HCT116 (cell line): ENCODE results near the gene LBHD1. TPM values are rescaled to one million over a fixed set of nuclear protein-coding genes. Genes with fewer than 3 reads are reported as not detected.
"Not testable (repeated sequence)": the region's sequence is repeated elsewhere in the genome, so short reads cannot be mapped to it uniquely, and the experiment has no call there.

Source experiments
- ATAC-seq: fragments of 200-7000 bp; cut with Tn5 transposase; 2 replicates; pipeline ENCODE4 v1.9.1; 2020; ENCODE audit warnings: mild to moderate bottlenecking, moderate library complexity
- BruUV-seq: library from RNA; stranded (reverse); fragments of 400-500 nt; replicated peaks from 2 replicates; lab custom pipeline; 2021; lab: Mats Ljungman, UMichigan
- CTCF ChIA-PET: fragments of 300-600 bp; sonication (Branson Sonifier 250); formaldehyde crosslinking; loops from one replicate; lab custom pipeline; 2021; ENCODE audit warnings: antibody characterized with exemption; lab: Charles Lee
- POLR2A ChIA-PET: fragments of 300-600, 350-600 bp; sonication (Branson Sonifier 250); formaldehyde crosslinking; loops from one replicate; lab custom pipeline; 2021; ENCODE audit warnings: antibody characterized with exemption; lab: Charles Lee
- RAD21 ChIA-PET, 2 experiments: fragments of 300-600 bp; sonication (Branson Sonifier 250); formaldehyde crosslinking; loops; one replicate each; lab custom pipeline; 2023; ENCODE audit warnings: low total read pairs in 2 of 2; ENCODE audit not compliant: uncharacterized antibody in 2 of 2, unreplicated experiment in 2 of 2, low non-redundant PET in 1 of 2; lab: Charles Lee
- DNase-seq: peaks from one replicate; pipeline ENCODE4 v3.0.0-alpha.2; 2010; ENCODE audit warnings: low read depth, low spot score
- H2AFZ ChIP-seq: fragments of 200-600 bp; shearing (Covaris generic), sonication (generic); 2 replicates; pipeline ENCODE4 v1.6.1; 2017; ENCODE audit warnings: low read depth, mixed run types, mixed read lengths, antibody characterized with exemption, low read length; ENCODE audit not compliant: poor library complexity, severe bottlenecking
- H3K27ac ChIP-seq: 2 replicates; pipeline ENCODE4 v1.5.1; 2012; ENCODE audit warnings: low read depth, low read length
- H3K27me3 ChIP-seq: fragments of 200-600 bp; sonication (generic); 2 replicates; pipeline ENCODE4 v1.6.1; 2016; ENCODE audit warnings: mixed run types, low read length, mixed read lengths; ENCODE audit not compliant: insufficient read depth
- H3K36me3 ChIP-seq, 2 experiments: fragments of 200-500 bp in 1 of 2; fragments of 200-600 bp in 1 of 2; sonication (Bioruptor generic) in 1 of 2; sonication (generic) in 1 of 2; 2 replicates each; pipeline versions ENCODE4 v1.5.1 to v1.6.1; 2014 to 2016; ENCODE audit warnings: low read length in 2 of 2, inconsistent platforms in 1 of 2, mixed read lengths in 1 of 2, mixed run types in 1 of 2; ENCODE audit not compliant: insufficient read depth in 2 of 2, control insufficient read depth in 1 of 2
- H3K4me1 ChIP-seq, 2 experiments: fragments of 200-600 bp in 1 of 2; sonication (generic) in 1 of 2; 2 replicates each; pipeline versions ENCODE4 v1.5.1 to v1.6.1; 2012 to 2017; ENCODE audit warnings: low read length in 2 of 2, inconsistent platforms in 1 of 2, mild to moderate bottlenecking in 1 of 2, mixed read lengths in 1 of 2, mixed run types in 1 of 2, moderate library complexity in 1 of 2; ENCODE audit not compliant: insufficient read depth in 2 of 2, control insufficient read depth in 1 of 2
- H3K4me2 ChIP-seq: fragments of 200-600 bp; sonication (generic); 2 replicates; pipeline ENCODE4 v1.6.1; 2017; ENCODE audit warnings: mixed run types, low read length, mixed read lengths
- H3K4me3 ChIP-seq, 2 experiments: fragments of 200-600 bp in 1 of 2; sonication (generic) in 1 of 2; replicated peaks in 1 of 2; 2 replicates each; pipeline ENCODE4 v1.5.1; 2011 to 2016; ENCODE audit warnings: low read length in 2 of 2, control low read depth in 1 of 2, low read depth in 1 of 2, mild to moderate bottlenecking in 1 of 2, mixed read lengths in 1 of 2, mixed run types in 1 of 2
- H3K79me2 ChIP-seq: fragments of 200-600 bp; sonication (generic); 2 replicates; pipeline ENCODE4 v1.6.1; 2017; ENCODE audit warnings: mild to moderate bottlenecking, mixed run types, low read length, moderate library complexity, mixed read lengths; ENCODE audit not compliant: insufficient read depth
- H3K9ac ChIP-seq: fragments of 200-600 bp; sonication (generic); 2 replicates; pipeline ENCODE4 v1.6.1; 2016; ENCODE audit warnings: low read length, mixed read lengths
- H3K9me2 ChIP-seq: fragments of 200-600 bp; sonication (generic), shearing (Covaris generic); 2 replicates; pipeline ENCODE4 v1.6.1; 2017; ENCODE audit warnings: mixed run types, mild to moderate bottlenecking, moderate library complexity; ENCODE audit not compliant: insufficient read depth
- H3K9me3 ChIP-seq, 2 experiments: fragments of 200-500 bp in 1 of 2; fragments of 200-600 bp in 1 of 2; sonication (Bioruptor generic) in 1 of 2; sonication (generic) in 1 of 2; 2 replicates each; pipeline ENCODE4 v1.6.1; 2014 to 2017; ENCODE audit warnings: low read length in 2 of 2, mixed read lengths in 2 of 2, inconsistent platforms in 1 of 2, low read depth in 1 of 2, mild to moderate bottlenecking in 1 of 2, mixed run types in 1 of 2, moderate library complexity in 1 of 2; ENCODE audit not compliant: control insufficient read depth in 1 of 2, insufficient read depth in 1 of 2
- H4K20me1 ChIP-seq: fragments of 200-600 bp; sonication (generic), shearing (Covaris generic); 2 replicates; pipeline ENCODE4 v1.6.1; 2017; ENCODE audit warnings: mixed run types, mild to moderate bottlenecking, moderate library complexity; ENCODE audit not compliant: insufficient read depth
- ELF1 ChIP-seq: IDR thresholded peaks from 2 replicates; pipeline ENCODE4 v1.6.1; 2012; ENCODE audit warnings: low read depth, borderline replicate concordance
- EZH2 ChIP-seq: fragments of 200-600 bp; sonication (generic); IDR thresholded peaks from 2 replicates; pipeline ENCODE4 v1.6.1; 2017; ENCODE audit warnings: antibody characterized with exemption, mixed run types
- POLR2AphosphoS5 ChIP-seq: IDR thresholded peaks from 2 replicates; pipeline ENCODE4 v1.6.1; 2011; ENCODE audit warnings: mild to moderate bottlenecking, low read depth, low read length, moderate library complexity
- SP1 ChIP-seq: IDR thresholded peaks from 2 replicates; pipeline ENCODE4 v1.6.1; 2012; ENCODE audit warnings: low read depth
- ZNF274 ChIP-seq: fragments of 200-500 bp; sonication (Bioruptor generic); IDR thresholded peaks from 2 replicates; pipeline ENCODE4 v1.6.1; 2014; ENCODE audit warnings: mild to moderate bottlenecking, low read depth, low read length, inconsistent platforms
- intact Hi-C: fragments of 100-400 bp; cut with micrococcal nuclease; formaldehyde crosslinking; loops from 2 replicates; pipeline ENCODE4 v1.10.0; 2022
- total RNA-seq: library from RNA; stranded (reverse); gene quantifications from one replicate; pipeline ENCODE4 v1.2.1, GENCODE V29; 2021; ENCODE audit not compliant: unreplicated experiment
- TF ChIP-seq, protein P1 (sequence below): IDR thresholded peaks from 2 replicates; pipeline ENCODE4 v1.6.1; 2012; ENCODE audit warnings: low read depth
- TF ChIP-seq, protein P2 (sequence below): IDR thresholded peaks from 2 replicates; pipeline ENCODE4 v1.6.1; 2012

Gene LBHD1
- total RNA-seq, 1 experiment from 2014 or later = 14.7 TPM

DNA sequence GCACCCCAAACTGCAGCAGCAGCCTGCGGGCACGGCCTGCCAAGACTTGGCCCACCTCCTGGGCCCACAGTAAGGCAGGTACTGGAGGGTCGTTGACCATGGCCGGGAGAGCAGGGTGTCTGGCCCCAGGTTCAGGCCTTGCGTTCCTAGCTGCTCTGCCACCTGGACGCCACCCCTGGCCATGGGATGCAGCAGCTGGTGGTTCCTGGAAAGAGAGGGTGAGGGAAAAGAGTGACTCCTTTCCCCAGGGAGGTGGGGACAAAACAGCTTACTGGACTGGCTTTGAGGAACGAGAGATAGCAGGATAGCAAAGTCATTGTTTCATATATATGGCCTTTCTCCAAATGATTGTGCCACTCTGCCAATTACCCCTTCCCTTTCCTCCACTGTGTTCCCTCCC is 33.3 kb upstream of the LBHD1 start:
- H3K4me1 ChIP-seq = peaks cover 5 to 20% of the 10 kb centered on the region in 2 experiments
- intact Hi-C loops = no loop called here
- peak overlapping the region; percentile 85 for H3K4me2 ChIP-seq
- H4K20me1 ChIP-seq = no peaks in the 10 kb centered on the region
- ATAC-seq (peak; percentile 6; the same call in 1 of the 2 replicates), DNase-seq (no peak)
- no TSS peak for BruUV-seq
- peaks cover 12% of the 10 kb centered on the region for H3K79me2 ChIP-seq
- peaks cover 10 to 32% of the 10 kb centered on the region in 2 experiments; a peak in 3 of 4 replicates for H3K36me3 ChIP-seq
- ChIA-PET CTCF (interaction anchor here (1.2 to 1.5 kb wide), 3 partner anchors 11 to 311 kb away, joined by 4 to 7 read pairs (median 4); no protein-coding TSS in a partner anchor), RAD21 (no interaction called here), POLR2A (interaction anchor here (0.9 to 2.3 kb wide), 4 partner anchors 16 to 132 kb away, joined by 3 to 6 read pairs (median 4); partner anchors contain the start of genes C11orf98, CSKMT, EEF1G and HNRNPUL2)
- no peaks in the 10 kb centered on the region for H3K27me3 ChIP-seq
- H3K27ac ChIP-seq = peak overlapping the region; percentile 64
- H2AFZ ChIP-seq = no peak overlapping the region
- peak overlapping the region; percentile 84 for H3K9ac ChIP-seq
- H3K9me3 ChIP-seq = no peaks in the 10 kb centered on the region
- H3K4me3 ChIP-seq = peak overlapping the region; percentile 50 to 75
- no peaks in the 10 kb centered on the region for H3K9me2 ChIP-seq
- TF ChIP-seq EZH2 = no peak
- no peak for TF ChIP-seq SP1
- TF ChIP-seq, protein P1, sequence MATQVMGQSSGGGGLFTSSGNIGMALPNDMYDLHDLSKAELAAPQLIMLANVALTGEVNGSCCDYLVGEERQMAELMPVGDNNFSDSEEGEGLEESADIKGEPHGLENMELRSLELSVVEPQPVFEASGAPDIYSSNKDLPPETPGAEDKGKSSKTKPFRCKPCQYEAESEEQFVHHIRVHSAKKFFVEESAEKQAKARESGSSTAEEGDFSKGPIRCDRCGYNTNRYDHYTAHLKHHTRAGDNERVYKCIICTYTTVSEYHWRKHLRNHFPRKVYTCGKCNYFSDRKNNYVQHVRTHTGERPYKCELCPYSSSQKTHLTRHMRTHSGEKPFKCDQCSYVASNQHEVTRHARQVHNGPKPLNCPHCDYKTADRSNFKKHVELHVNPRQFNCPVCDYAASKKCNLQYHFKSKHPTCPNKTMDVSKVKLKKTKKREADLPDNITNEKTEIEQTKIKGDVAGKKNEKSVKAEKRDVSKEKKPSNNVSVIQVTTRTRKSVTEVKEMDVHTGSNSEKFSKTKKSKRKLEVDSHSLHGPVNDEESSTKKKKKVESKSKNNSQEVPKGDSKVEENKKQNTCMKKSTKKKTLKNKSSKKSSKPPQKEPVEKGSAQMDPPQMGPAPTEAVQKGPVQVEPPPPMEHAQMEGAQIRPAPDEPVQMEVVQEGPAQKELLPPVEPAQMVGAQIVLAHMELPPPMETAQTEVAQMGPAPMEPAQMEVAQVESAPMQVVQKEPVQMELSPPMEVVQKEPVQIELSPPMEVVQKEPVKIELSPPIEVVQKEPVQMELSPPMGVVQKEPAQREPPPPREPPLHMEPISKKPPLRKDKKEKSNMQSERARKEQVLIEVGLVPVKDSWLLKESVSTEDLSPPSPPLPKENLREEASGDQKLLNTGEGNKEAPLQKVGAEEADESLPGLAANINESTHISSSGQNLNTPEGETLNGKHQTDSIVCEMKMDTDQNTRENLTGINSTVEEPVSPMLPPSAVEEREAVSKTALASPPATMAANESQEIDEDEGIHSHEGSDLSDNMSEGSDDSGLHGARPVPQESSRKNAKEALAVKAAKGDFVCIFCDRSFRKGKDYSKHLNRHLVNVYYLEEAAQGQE = no peak
- TF ChIP-seq, protein P2, sequence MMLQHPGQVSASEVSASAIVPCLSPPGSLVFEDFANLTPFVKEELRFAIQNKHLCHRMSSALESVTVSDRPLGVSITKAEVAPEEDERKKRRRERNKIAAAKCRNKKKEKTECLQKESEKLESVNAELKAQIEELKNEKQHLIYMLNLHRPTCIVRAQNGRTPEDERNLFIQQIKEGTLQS = no peak
- no peak for TF ChIP-seq ELF1
- TF ChIP-seq POLR2AphosphoS5 = no peak
- TF ChIP-seq ZNF274 = no peak

DNA sequence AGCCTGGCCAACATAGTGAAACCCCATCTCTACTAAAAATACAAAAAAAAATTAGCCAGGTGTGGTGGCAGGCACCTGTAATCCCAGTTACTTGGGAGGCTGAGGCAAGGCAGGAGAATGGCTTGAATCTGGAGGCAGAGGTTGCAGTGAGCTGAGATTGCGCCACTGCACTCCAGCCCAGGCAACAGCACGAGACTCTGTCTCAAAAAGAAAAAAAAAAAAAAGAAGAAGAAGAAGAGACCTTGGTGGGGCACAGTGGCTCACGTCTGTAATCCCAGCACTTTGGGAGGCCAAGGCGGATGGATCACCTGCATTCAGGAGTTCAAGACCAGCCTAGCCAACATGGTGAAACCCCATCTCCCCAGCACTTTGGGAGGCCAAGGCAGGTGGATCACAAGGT is 31.9 kb upstream of the LBHD1 start:
- H3K9me2 ChIP-seq, intact Hi-C loops, H2AFZ ChIP-seq, H4K20me1 ChIP-seq, POLR2A ChIA-PET, DNase-seq, H3K4me2 ChIP-seq, BruUV-seq, H3K27me3 ChIP-seq, H3K4me3 ChIP-seq, RAD21 ChIA-PET, H3K27ac ChIP-seq, ATAC-seq, H3K9ac ChIP-seq, H3K9me3 ChIP-seq: not testable (repeated sequence)
- CTCF ChIA-PET = interaction anchor here (1.3 kb wide), 1 partner anchor 9 kb away, joined by 3 read pairs; no protein-coding TSS in a partner anchor
- H3K4me1 ChIP-seq = peaks cover 5 to 20% of the 10 kb centered on the region in 2 experiments
- peaks cover 10 to 22% of the 10 kb centered on the region in 2 experiments; a peak in 3 of 4 replicates for H3K36me3 ChIP-seq
- H3K79me2 ChIP-seq = peaks cover 12% of the 10 kb centered on the region
